GM19395 (cell line): Measurements from ENCODE around the gene WNK1.
"Not testable (repeated sequence)": the region's sequence is repeated elsewhere in the genome, so short reads cannot be mapped to it uniquely, and the experiment has no call there.

Experiments used
- ATAC-seq: cut with Tn5 transposase; IDR thresholded peaks from one replicate; pipeline ENCODE4 v1.9.1; 2021; ENCODE audit warnings: mild to moderate bottlenecking, moderate library complexity; ENCODE audit not compliant: unreplicated experiment

The WNK1 gene

GRCh38 chr12:777550-778047 is 25.2 kb downstream of the WNK1 start:
- no peak for ATAC-seq

- no peak for ATAC-seq
These were observed 26.2 kb downstream of the WNK1 start for GRCh38 chr12:778615-779014.

- no peak for ATAC-seq
These were observed 27.7 kb downstream of the WNK1 start for GRCh38 chr12:779745-780734.

GRCh38 chr12:780750-781379 is 28.5 kb downstream of the WNK1 start:
- ATAC-seq = no peak

GRCh38 chr12:785706-786105 is 33.3 kb downstream of the WNK1 start:
- no peak for ATAC-seq

- no peak for ATAC-seq
These were observed 35.9 kb downstream of the WNK1 start for GRCh38 chr12:788288-788687.

GRCh38 chr12:788762-789161 is 36.4 kb downstream of the WNK1 start:
- ATAC-seq = not testable (repeated sequence)

- no peak for ATAC-seq
These were observed 37.6 kb downstream of the WNK1 start for GRCh38 chr12:789852-790563.

- no peak for ATAC-seq
These were observed 38.2 kb downstream of the WNK1 start for GRCh38 chr12:790608-791007.

GRCh38 chr12:793037-793436 is 40.7 kb downstream of the WNK1 start:
- no peak for ATAC-seq

- no peak for ATAC-seq
These were observed 41.3 kb downstream of the WNK1 start for GRCh38 chr12:793711-794110.

GRCh38 chr12:795305-795704 is 42.9 kb downstream of the WNK1 start:
- no peak for ATAC-seq

GRCh38 chr12:800401-800800 is 48.0 kb downstream of the WNK1 start:
- no peak for ATAC-seq

GRCh38 chr12:802242-803120 is 50.1 kb downstream of the WNK1 start:
- ATAC-seq = no peak

- no peak for ATAC-seq
These were observed 52.7 kb downstream of the WNK1 start for GRCh38 chr12:805022-805632.

GRCh38 chr12:806200-806791 is 53.9 kb downstream of the WNK1 start:
- ATAC-seq = no peak

- ATAC-seq = no peak
These were observed 54.8 kb downstream of the WNK1 start for GRCh38 chr12:807041-807735.

GRCh38 chr12:810116-810515 is 57.7 kb downstream of the WNK1 start:
- no peak for ATAC-seq
